Neuronal stem cell (in vitro differentiated cells): ENCODE results near the gene PLA2G4A.
A peak's percentile ranks its signal among the peaks of the same experiment; 100 is the strongest.

Experiments
- DNase-seq: peaks from one replicate; pipeline ENCODE4 v3.0.0-alpha.2; 2013; ENCODE audit warnings: low spot score
- H2AFZ ChIP-seq: one replicate; pipeline ENCODE4 v1.6.1; 2013; ENCODE audit warnings: mild to moderate bottlenecking, low read length, inconsistent platforms
- H2AK5ac ChIP-seq: 2 replicates; pipeline ENCODE4 v1.6.1; 2013; ENCODE audit warnings: low read depth, mild to moderate bottlenecking, inconsistent platforms, low read length, moderate library complexity, mixed read lengths
- H2BK120ac ChIP-seq: 2 replicates; pipeline ENCODE4 v1.6.1; 2013; ENCODE audit warnings: low read depth, mild to moderate bottlenecking, inconsistent platforms, low read length, moderate library complexity, mixed read lengths
- H2BK12ac ChIP-seq: one replicate; pipeline ENCODE4 v1.6.1; 2013; ENCODE audit warnings: low read length, inconsistent platforms
- H2BK15ac ChIP-seq: 2 replicates; pipeline ENCODE4 v1.6.1; 2013; ENCODE audit warnings: mild to moderate bottlenecking, low read length, inconsistent platforms, mixed read lengths
- H2BK5ac ChIP-seq: one replicate; pipeline ENCODE4 v1.6.1; 2013; ENCODE audit warnings: inconsistent platforms, mild to moderate bottlenecking, low read length, moderate library complexity
- H3K14ac ChIP-seq: one replicate; pipeline ENCODE4 v1.6.1; 2013; ENCODE audit warnings: low read length, inconsistent platforms
- H3K18ac ChIP-seq: 2 replicates; pipeline ENCODE4 v1.6.1; 2013; ENCODE audit warnings: low read length, inconsistent platforms
- H3K23ac ChIP-seq: 2 replicates; pipeline ENCODE4 v1.6.1; 2013; ENCODE audit warnings: low read depth, mild to moderate bottlenecking, mixed read lengths, low read length, inconsistent platforms; ENCODE audit not compliant: poor library complexity
- H3K27ac ChIP-seq: replicated peaks from 3 replicates; pipeline ENCODE4 v1.5.1; 2013; ENCODE audit warnings: low read length, inconsistent platforms
- H3K27me3 ChIP-seq, 3 experiments: 2 replicates each; pipeline ENCODE4 v1.6.1; 2013; ENCODE audit warnings: low read length in 3 of 3, mild to moderate bottlenecking in 2 of 3, inconsistent platforms in 1 of 3, low read depth in 1 of 3, mixed read lengths in 1 of 3, moderate library complexity in 1 of 3; ENCODE audit not compliant: control insufficient read depth in 3 of 3, insufficient read depth in 3 of 3
- H3K36me3 ChIP-seq, 2 donors: replicated peaks in 1 of 2; 2 replicates each; pipeline ENCODE4 v1.6.1; 2013; ENCODE audit warnings: low read length in 2 of 2; ENCODE audit not compliant: control insufficient read depth in 2 of 2, insufficient read depth in 2 of 2
- H3K4ac ChIP-seq: 2 replicates; pipeline ENCODE4 v1.6.1; 2013; ENCODE audit warnings: inconsistent platforms, mild to moderate bottlenecking, low read length, moderate library complexity
- H3K4me1 ChIP-seq, 2 donors: 1 replicate in 1 of 2; 2 replicates in 1 of 2; pipeline ENCODE4 v1.6.1; 2013; ENCODE audit warnings: low read length in 2 of 2, low read depth in 1 of 2; ENCODE audit not compliant: control insufficient read depth in 2 of 2, insufficient read depth in 1 of 2
- H3K4me2 ChIP-seq: one replicate; pipeline ENCODE4 v1.6.1; 2013; ENCODE audit warnings: mild to moderate bottlenecking, low read length, inconsistent platforms; ENCODE audit not compliant: insufficient read depth, poor library complexity, severe bottlenecking
- H3K4me3 ChIP-seq, 2 donors: 2 replicates each; pipeline ENCODE4 v1.5.1; 2013; ENCODE audit warnings: low read length in 2 of 2, mild to moderate bottlenecking in 2 of 2, inconsistent platforms in 1 of 2, moderate library complexity in 1 of 2
- H3K79me1 ChIP-seq: one replicate; pipeline ENCODE4 v1.6.1; 2013; ENCODE audit warnings: low read depth, mild to moderate bottlenecking, inconsistent platforms, low read length, moderate library complexity
- H3K9ac ChIP-seq: one replicate; pipeline ENCODE4 v1.6.1; 2013; ENCODE audit warnings: mild to moderate bottlenecking, low read depth, low read length, inconsistent platforms; ENCODE audit not compliant: poor library complexity
- H3K9me3 ChIP-seq, 2 donors: replicated peaks in 1 of 2; 2 replicates each; pipeline versions ENCODE3 to v1.6.1; 2013; ENCODE audit warnings: low read length in 2 of 2, mild to moderate bottlenecking in 2 of 2, inconsistent platforms in 1 of 2, low read depth in 1 of 2, mixed read lengths in 1 of 2, moderate library complexity in 1 of 2; ENCODE audit not compliant: control insufficient read depth in 2 of 2, insufficient read depth in 1 of 2
- H4K8ac ChIP-seq: one replicate; pipeline ENCODE4 v1.6.1; 2013; ENCODE audit warnings: low read depth, mild to moderate bottlenecking, inconsistent platforms, low read length, moderate library complexity
- H4K91ac ChIP-seq: one replicate; pipeline ENCODE4 v1.6.1; 2013; ENCODE audit warnings: low read length, low read depth, mild to moderate bottlenecking, inconsistent platforms; ENCODE audit not compliant: poor library complexity
- WGBS, 2 donors: extraction: QIAGEN DNeasy Blood & Tissue Kit; methylation state at CpG; one replicate each; pipeline ENCODE4 v1.1.7; 2013; ENCODE audit warnings: missing lambda C conversion rate in 2 of 2, mixed read lengths in 1 of 2; ENCODE audit not compliant: insufficient read length in 2 of 2, insufficient replicate concordance in 1 of 2; ENCODE audit errors: extremely low coverage in 2 of 2; 5-methylcytosine and 5-hydroxymethylcytosine counted together

PLA2G4A gene

GRCh38 chr1:186974774-186975181 lies 146.0 kb downstream of the PLA2G4A start:
- Histone ChIP-seq H3K4me2 (no peak overlapping the region), H3K9me3 (no peaks in the 10 kb centered on the region), H3K4me3 (no peak overlapping the region), H4K8ac (no peak overlapping the region), H2BK12ac (no peak overlapping the region), H3K18ac (no peak overlapping the region), H2AK5ac (no peak overlapping the region), H4K91ac (no peak overlapping the region), H3K4me1 (no peaks in the 10 kb centered on the region), H3K4ac (no peak overlapping the region), H3K27me3 (no peaks in the 10 kb centered on the region), H2BK5ac (no peak overlapping the region), H2BK120ac (no peak overlapping the region), H2BK15ac (no peak overlapping the region), H3K23ac (no peak overlapping the region), H3K36me3 (no peaks in the 10 kb centered on the region), H3K27ac (no peak overlapping the region), H3K14ac (no peak overlapping the region), H3K79me1 (no peaks in the 10 kb centered on the region), H2AFZ (no peak overlapping the region), H3K9ac (no peak overlapping the region)
- WGBS, 2 donors, result no CpG with 5 or more reads among the region's 3 CpGs
- DNase-seq, result no peak

- no CpG with 5 or more reads among the region's 1 CpG for WGBS, 2 donors
- no peak overlapping the region for H4K91ac ChIP-seq
- no peak overlapping the region for H2BK120ac ChIP-seq
- no peak overlapping the region for H3K18ac ChIP-seq
- H3K4me1 ChIP-seq, result no peaks in the 10 kb centered on the region
- H3K23ac ChIP-seq, result no peak overlapping the region
- H3K9ac ChIP-seq, result no peak overlapping the region
- H2AK5ac ChIP-seq, result no peak overlapping the region
- H3K27me3 ChIP-seq, result no peaks in the 10 kb centered on the region
- H3K36me3 ChIP-seq, result no peaks in the 10 kb centered on the region
- H3K4ac ChIP-seq, result no peak overlapping the region
- DNase-seq, result no peak
- H3K4me2 ChIP-seq, result no peak overlapping the region
- no peak overlapping the region for H2AFZ ChIP-seq
- H2BK5ac ChIP-seq, result no peak overlapping the region
- no peaks in the 10 kb centered on the region for H3K9me3 ChIP-seq
- no peak overlapping the region for H2BK12ac ChIP-seq
- no peak overlapping the region for H3K27ac ChIP-seq
- no peak overlapping the region for H2BK15ac ChIP-seq
- H3K4me3 ChIP-seq, result no peak overlapping the region
- H4K8ac ChIP-seq, result no peak overlapping the region
- no peaks in the 10 kb centered on the region for H3K79me1 ChIP-seq
- H3K14ac ChIP-seq, result no peak overlapping the region
These were observed 146.5 kb downstream of the PLA2G4A start for GRCh38 chr1:186975220-186975619.

GRCh38 chr1:186976700-186977099 lies 148.0 kb downstream of the PLA2G4A start:
- no peak overlapping the region for H3K4me3 ChIP-seq
- H2BK12ac ChIP-seq, result no peak overlapping the region
- H4K91ac ChIP-seq, result no peak overlapping the region
- no peak overlapping the region for H2AK5ac ChIP-seq
- H3K4ac ChIP-seq, result no peak overlapping the region
- WGBS, 2 donors, result no CpG with 5 or more reads among the region's 8 CpGs
- H2BK15ac ChIP-seq, result no peak overlapping the region
- no peaks in the 10 kb centered on the region for H3K9me3 ChIP-seq
- H2BK120ac ChIP-seq, result no peak overlapping the region
- no peak overlapping the region for H4K8ac ChIP-seq
- H2AFZ ChIP-seq, result peak overlapping the region; percentile 17
- H3K79me1 ChIP-seq, result no peaks in the 10 kb centered on the region
- H3K4me2 ChIP-seq, result no peak overlapping the region
- H3K14ac ChIP-seq, result no peak overlapping the region
- no peak overlapping the region for H3K18ac ChIP-seq
- no peak overlapping the region for H3K23ac ChIP-seq
- H2BK5ac ChIP-seq, result no peak overlapping the region
- no peaks in the 10 kb centered on the region for H3K36me3 ChIP-seq
- H3K4me1 ChIP-seq, result no peaks in the 10 kb centered on the region
- H3K27me3 ChIP-seq, result no peaks in the 10 kb centered on the region
- no peak overlapping the region for H3K9ac ChIP-seq
- no peak overlapping the region for H3K27ac ChIP-seq
- no peak for DNase-seq

DNA sequence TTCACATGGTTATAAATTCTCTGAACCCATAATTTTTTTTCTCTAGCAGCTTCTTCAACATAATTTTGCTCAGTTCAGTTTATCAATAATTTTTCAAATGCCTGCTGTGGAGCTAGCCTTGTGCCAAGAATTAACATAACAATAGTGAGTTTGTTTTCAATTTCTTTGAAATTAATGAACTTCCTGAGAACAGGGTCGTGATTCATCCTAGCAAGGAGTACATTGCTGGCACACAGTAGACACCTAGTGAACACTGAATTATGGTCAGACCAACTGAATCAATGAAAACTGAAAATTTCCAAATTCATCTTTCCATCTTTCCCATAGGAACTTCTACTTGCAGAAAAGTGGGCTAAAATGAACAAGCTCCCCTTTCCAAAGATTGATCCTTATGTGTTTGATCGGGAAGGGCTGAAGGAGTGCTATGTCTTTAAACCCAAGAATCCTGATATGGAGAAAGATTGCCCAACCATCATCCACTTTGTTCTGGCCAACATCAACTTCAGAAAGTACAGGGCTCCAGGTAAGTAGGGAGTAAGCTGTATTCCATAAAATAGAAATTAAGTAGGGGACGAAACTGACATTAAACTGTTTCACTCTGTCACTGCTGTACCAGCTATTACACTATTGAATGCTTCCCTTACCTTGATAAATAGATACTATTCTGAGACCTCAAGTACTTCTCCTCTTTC lies 148.7 kb downstream of the PLA2G4A start:
- DNase-seq, result no peak
- no peaks in the 10 kb centered on the region for H3K9me3 ChIP-seq
- H2BK120ac ChIP-seq, result no peak overlapping the region
- WGBS, 2 donors, result no CpG with 5 or more reads among the region's 3 CpGs
- H3K9ac ChIP-seq, result no peak overlapping the region
- no peak overlapping the region for H4K91ac ChIP-seq
- H2BK15ac ChIP-seq, result no peak overlapping the region
- no peak overlapping the region for H2AK5ac ChIP-seq
- H3K4ac ChIP-seq, result no peak overlapping the region
- no peak overlapping the region for H2BK5ac ChIP-seq
- H3K27me3 ChIP-seq, result no peaks in the 10 kb centered on the region
- no peak overlapping the region for H3K27ac ChIP-seq
- no peaks in the 10 kb centered on the region for H3K79me1 ChIP-seq
- no peak overlapping the region for H2AFZ ChIP-seq
- H3K4me3 ChIP-seq, result no peak overlapping the region
- H3K23ac ChIP-seq, result no peak overlapping the region
- no peak overlapping the region for H2BK12ac ChIP-seq
- no peaks in the 10 kb centered on the region for H3K36me3 ChIP-seq
- no peak overlapping the region for H4K8ac ChIP-seq
- no peak overlapping the region for H3K14ac ChIP-seq
- no peak overlapping the region for H3K18ac ChIP-seq
- H3K4me1 ChIP-seq, result no peaks in the 10 kb centered on the region
- H3K4me2 ChIP-seq, result no peak overlapping the region
